GM23338 (cell line): ENCODE results near the gene HSBP1. TPM values are rescaled to one million over a fixed set of nuclear protein-coding genes. Genes with fewer than 3 reads are reported as not detected.

Experiments
- ATAC-seq: fragments of 200-7000 bp; cut with Tn5 transposase; 3 replicates; pipeline ENCODE4 v1.9.1; 2020
- DNase-seq: peaks from one replicate; pipeline ENCODE4 v3.0.0-alpha.2; 2015; ENCODE audit warnings: low spot score
- H2AFZ ChIP-seq: fragments of 200-600 bp; sonication (generic); 2 replicates; pipeline ENCODE4 v1.8.0; 2016; ENCODE audit warnings: antibody characterized with exemption, mild to moderate bottlenecking, moderate library complexity
- H3F3A ChIP-seq: fragments of 200-600 bp; sonication (generic); replicated peaks from 2 replicates; pipeline ENCODE4 v1.8.0; 2017; ENCODE audit warnings: antibody characterized with exemption, mixed run types, low read depth
- H3K27ac ChIP-seq: fragments of 200-600 bp; sonication (generic); 2 replicates; pipeline ENCODE4 v1.6.1; 2016; ENCODE audit warnings: low read depth
- H3K27me3 ChIP-seq: fragments of 200-600 bp; sonication (generic); 2 replicates; pipeline ENCODE4 v1.8.0; 2016; ENCODE audit warnings: mild to moderate bottlenecking, mixed run types, moderate library complexity; ENCODE audit not compliant: insufficient read depth
- H3K36me3 ChIP-seq: fragments of 200-600 bp; sonication (generic); 2 replicates; pipeline ENCODE4 v1.8.0; 2016; ENCODE audit warnings: mild to moderate bottlenecking; ENCODE audit not compliant: insufficient read depth
- H3K4me1 ChIP-seq: fragments of 200-600 bp; sonication (generic); 2 replicates; pipeline ENCODE4 v1.8.0; 2016; ENCODE audit warnings: mild to moderate bottlenecking, moderate library complexity; ENCODE audit not compliant: insufficient read depth
- H3K4me2 ChIP-seq: fragments of 200-600 bp; sonication (generic); 2 replicates; pipeline ENCODE4 v1.7.1; 2017; ENCODE audit warnings: mixed run types
- H3K4me3 ChIP-seq: fragments of 200-600 bp; sonication (generic); 2 replicates; pipeline ENCODE4 v1.6.1; 2016; ENCODE audit warnings: mixed run types
- H3K79me2 ChIP-seq: fragments of 200-600 bp; sonication (generic); replicated peaks from 2 replicates; pipeline ENCODE4 v1.8.0; 2017; ENCODE audit warnings: mild to moderate bottlenecking; ENCODE audit not compliant: insufficient read depth
- H3K9me2 ChIP-seq: fragments of 200-600 bp; sonication (generic); 2 replicates; pipeline ENCODE4 v1.8.0; 2017; ENCODE audit not compliant: insufficient read depth
- H4K20me1 ChIP-seq: fragments of 200-600 bp; sonication (generic); replicated peaks from 2 replicates; pipeline ENCODE4 v1.8.0; 2017; ENCODE audit warnings: mild to moderate bottlenecking; ENCODE audit not compliant: insufficient read depth
- H3K27ac Mint-ChIP-seq: 2 replicates; pipeline ENCODE4 v1.8.0; 2020; ENCODE audit warnings: inconsistent platforms, mild to moderate bottlenecking, moderate library complexity, mixed read lengths
- H3K27me3 Mint-ChIP-seq: 3 replicates; pipeline ENCODE4 v1.8.0; 2022; ENCODE audit warnings: low read depth, mild to moderate bottlenecking, moderate library complexity, mixed read lengths, inconsistent platforms; ENCODE audit not compliant: insufficient read depth, poor library complexity
- H3K36me3 Mint-ChIP-seq: 3 replicates; pipeline ENCODE4 v1.8.0; 2021; ENCODE audit warnings: low read depth, mild to moderate bottlenecking, inconsistent platforms, moderate library complexity, mixed read lengths
- H3K4me1 Mint-ChIP-seq: 3 replicates; pipeline ENCODE4 v1.8.0; 2020; ENCODE audit warnings: mild to moderate bottlenecking, inconsistent platforms, mixed read lengths
- H3K4me3 Mint-ChIP-seq: 3 replicates; pipeline ENCODE4 v1.8.0; 2021; ENCODE audit warnings: moderate library complexity, mild to moderate bottlenecking, inconsistent platforms, mixed read lengths
- H3K9me3 Mint-ChIP-seq: 3 replicates; pipeline ENCODE4 v1.8.0; 2020; ENCODE audit warnings: moderate library complexity, mild to moderate bottlenecking, inconsistent platforms, mixed read lengths
- EZH2 ChIP-seq: fragments of 200-600 bp; sonication (generic); IDR thresholded peaks from one replicate; pipeline ENCODE4 v1.8.0; 2017; ENCODE audit warnings: antibody characterized with exemption, mild to moderate bottlenecking, low read depth; ENCODE audit not compliant: unreplicated experiment
- JUNB ChIP-seq: IDR thresholded peaks from one replicate; pipeline ENCODE4 v1.6.1; 2016; ENCODE audit warnings: antibody characterized with exemption; ENCODE audit not compliant: unreplicated experiment
- NANOG ChIP-seq: IDR thresholded peaks from 2 replicates; pipeline ENCODE4 v1.6.1; 2016; ENCODE audit warnings: antibody characterized with exemption, borderline replicate concordance
- STAT1 ChIP-seq: IDR thresholded peaks from one replicate; pipeline ENCODE4 v1.6.1; 2016; ENCODE audit warnings: antibody characterized with exemption; ENCODE audit not compliant: unreplicated experiment
- ZNF114 ChIP-seq: fragments of 250-450 bp; sonication (Bioruptor Pico); IDR thresholded peaks from 2 replicates; pipeline ENCODE4 v1.5.0; 2020; ENCODE audit warnings: mild to moderate bottlenecking, moderate library complexity
- polyA plus RNA-seq: library from polyadenylated mRNA; unstranded; fragments of >200 nt; fragmentation: Nextera tagmentation; extraction: Ambion mirVana; gene quantifications from 2 replicates; pipeline ENCODE4 v1.2.1, GENCODE V29; 2016
- total RNA-seq: library from RNA; depleted of rRNA; stranded (reverse); fragments of >200 nt; shearing (Covaris generic); gene quantifications from 2 replicates; pipeline ENCODE4 v1.2.3, GENCODE V29; 2014
- TF ChIP-seq, protein P1 (sequence below), 2 experiments: fragments of 200-600 bp in 1 of 2; sonication (generic) in 1 of 2; conservative IDR thresholded peaks; 2 replicates each; pipeline versions ENCODE4 v1.5.1 to v1.6.1; 2016 to 2017; ENCODE audit warnings: antibody characterized with exemption in 2 of 2, low read depth in 2 of 2, mild to moderate bottlenecking in 2 of 2, moderate library complexity in 1 of 2
- TF ChIP-seq, protein P2 (sequence below): fragments of 250-450 bp; sonication (Bioruptor Pico); IDR thresholded peaks from 2 replicates; pipeline ENCODE4 v1.5.0; 2020; ENCODE audit warnings: mild to moderate bottlenecking, moderate library complexity
- TF ChIP-seq, protein P3 (sequence below): IDR thresholded peaks from 2 replicates; pipeline ENCODE4 v1.6.1; 2016; ENCODE audit warnings: antibody characterized with exemption

HSBP1 gene
- total and polyA plus RNA-seq, 2 experiments from 2014 or later = 71.0 to 817 TPM

DNA sequence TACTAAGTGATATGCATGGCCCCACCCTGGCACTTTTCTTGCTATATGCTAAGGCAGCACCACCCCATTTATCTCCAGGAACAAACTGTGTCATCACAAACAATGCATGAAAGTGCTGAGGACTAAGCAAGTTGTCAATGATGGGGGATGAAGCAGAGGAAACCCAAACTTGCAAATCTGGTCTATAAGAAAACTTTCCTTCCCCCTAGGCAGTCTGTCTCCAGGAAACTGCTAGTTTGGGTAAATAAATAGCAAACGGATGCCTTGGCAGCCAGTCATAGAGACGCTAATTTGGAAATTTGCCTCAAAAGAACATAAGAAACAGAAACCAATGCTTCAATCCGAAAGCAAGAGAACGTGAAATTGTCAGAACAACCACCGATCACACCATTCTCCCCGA lies 5.6 kb upstream of the HSBP1 start:
- H3K27me3 Mint-ChIP-seq = peaks cover 3% of the 10 kb centered on the region
- H3K4me3 Mint-ChIP-seq = peak overlapping the region; percentile 20; the same call in 2 of the 3 replicates
- ATAC-seq (peak; percentile 70), DNase-seq (peak; percentile 80)
- Histone ChIP-seq H3K4me1 (peaks cover 30% of the 10 kb centered on the region), H3K27ac (peak overlapping the region; percentile 80), H4K20me1 (no peaks in the 10 kb centered on the region), H3K4me3 (peak overlapping the region; percentile 18; the same call in 1 of the 2 replicates), H2AFZ (no peak overlapping the region), H3K9me2 (peaks cover 2% of the 10 kb centered on the region; the same call in 1 of the 2 replicates), H3K36me3 (no peaks in the 10 kb centered on the region), H3K79me2 (no peaks in the 10 kb centered on the region), H3F3A (no peaks in the 10 kb centered on the region), H3K27me3 (no peaks in the 10 kb centered on the region), H3K4me2 (peak overlapping the region; percentile 53; the same call in 1 of the 2 replicates)
- TF ChIP-seq NANOG = peak; percentile 63
- TF ChIP-seq STAT1 = no peak
- TF ChIP-seq, protein P1, sequence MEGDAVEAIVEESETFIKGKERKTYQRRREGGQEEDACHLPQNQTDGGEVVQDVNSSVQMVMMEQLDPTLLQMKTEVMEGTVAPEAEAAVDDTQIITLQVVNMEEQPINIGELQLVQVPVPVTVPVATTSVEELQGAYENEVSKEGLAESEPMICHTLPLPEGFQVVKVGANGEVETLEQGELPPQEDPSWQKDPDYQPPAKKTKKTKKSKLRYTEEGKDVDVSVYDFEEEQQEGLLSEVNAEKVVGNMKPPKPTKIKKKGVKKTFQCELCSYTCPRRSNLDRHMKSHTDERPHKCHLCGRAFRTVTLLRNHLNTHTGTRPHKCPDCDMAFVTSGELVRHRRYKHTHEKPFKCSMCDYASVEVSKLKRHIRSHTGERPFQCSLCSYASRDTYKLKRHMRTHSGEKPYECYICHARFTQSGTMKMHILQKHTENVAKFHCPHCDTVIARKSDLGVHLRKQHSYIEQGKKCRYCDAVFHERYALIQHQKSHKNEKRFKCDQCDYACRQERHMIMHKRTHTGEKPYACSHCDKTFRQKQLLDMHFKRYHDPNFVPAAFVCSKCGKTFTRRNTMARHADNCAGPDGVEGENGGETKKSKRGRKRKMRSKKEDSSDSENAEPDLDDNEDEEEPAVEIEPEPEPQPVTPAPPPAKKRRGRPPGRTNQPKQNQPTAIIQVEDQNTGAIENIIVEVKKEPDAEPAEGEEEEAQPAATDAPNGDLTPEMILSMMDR (conservative IDR thresholded peaks at IDR 0.05; ENCODE audit: low read depth in 2 of 2) = no peak
- no peaks in the 10 kb centered on the region; the same call in 2 of the 3 replicates for H3K36me3 Mint-ChIP-seq
- peak overlapping the region; percentile 86 for H3K27ac Mint-ChIP-seq
- H3K4me1 Mint-ChIP-seq = peaks cover 35% of the 10 kb centered on the region
- no peaks in the 10 kb centered on the region; the same call in 2 of the 3 replicates for H3K9me3 Mint-ChIP-seq

DNA sequence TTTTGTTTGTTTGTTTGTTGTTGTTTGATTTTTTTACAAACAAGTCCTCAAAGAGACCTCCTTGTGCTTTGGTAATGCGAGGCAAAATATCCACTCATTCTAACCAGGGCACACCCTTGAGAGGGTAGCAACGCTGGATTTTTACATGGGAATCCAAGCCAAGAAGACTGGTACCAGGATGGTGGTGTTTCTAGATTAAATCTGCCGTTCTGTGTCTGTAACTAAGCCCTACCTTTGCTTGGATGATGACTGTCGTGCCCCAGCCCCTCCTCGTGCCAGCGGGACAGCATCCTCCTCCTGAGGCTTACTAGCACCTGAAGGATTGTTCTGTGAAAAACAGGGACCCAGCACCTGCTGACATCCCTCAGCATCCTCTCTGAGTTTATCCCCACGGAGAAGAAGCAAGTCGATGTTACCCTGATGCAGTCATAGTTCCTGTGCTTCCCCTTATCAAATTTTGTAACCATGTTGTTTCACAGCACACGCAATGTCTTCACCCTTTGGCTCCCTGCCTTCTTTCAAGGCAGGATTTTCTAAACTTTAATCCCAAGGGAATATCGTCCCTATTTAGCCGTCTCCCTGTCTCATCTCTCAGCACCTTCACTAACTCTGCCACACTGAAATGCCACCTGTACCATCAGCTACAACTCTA lies 5.1 kb upstream of the HSBP1 start:
- H3K27me3 Mint-ChIP-seq = peaks cover 7% of the 10 kb centered on the region
- Histone ChIP-seq H3F3A (no peaks in the 10 kb centered on the region), H3K4me3 (peak overlapping the region; percentile 18; the same call in 1 of the 2 replicates), H4K20me1 (no peaks in the 10 kb centered on the region), H3K79me2 (no peaks in the 10 kb centered on the region), H3K4me2 (peak overlapping the region; percentile 53; the same call in 1 of the 2 replicates), H3K9me2 (peaks cover 6% of the 10 kb centered on the region; the same call in 1 of the 2 replicates), H3K27me3 (no peaks in the 10 kb centered on the region), H3K36me3 (no peaks in the 10 kb centered on the region), H3K4me1 (peaks cover 30% of the 10 kb centered on the region), H3K27ac (peak overlapping the region; percentile 80), H2AFZ (no peak overlapping the region)
- no peaks in the 10 kb centered on the region; the same call in 2 of the 3 replicates for H3K9me3 Mint-ChIP-seq
- peak overlapping the region; percentile 86 for H3K27ac Mint-ChIP-seq
- peak; percentile 56 for ATAC-seq
- peak overlapping the region; percentile 45 for H3K4me3 Mint-ChIP-seq
- H3K4me1 Mint-ChIP-seq = peaks cover 35% of the 10 kb centered on the region
- peak; percentile 36 for DNase-seq
- no peaks in the 10 kb centered on the region; the same call in 2 of the 3 replicates for H3K36me3 Mint-ChIP-seq
- TF ChIP-seq, protein P1 (conservative IDR thresholded peaks at IDR 0.05; ENCODE audit: low read depth in 2 of 2) = no peak
- TF ChIP-seq, protein P2, sequence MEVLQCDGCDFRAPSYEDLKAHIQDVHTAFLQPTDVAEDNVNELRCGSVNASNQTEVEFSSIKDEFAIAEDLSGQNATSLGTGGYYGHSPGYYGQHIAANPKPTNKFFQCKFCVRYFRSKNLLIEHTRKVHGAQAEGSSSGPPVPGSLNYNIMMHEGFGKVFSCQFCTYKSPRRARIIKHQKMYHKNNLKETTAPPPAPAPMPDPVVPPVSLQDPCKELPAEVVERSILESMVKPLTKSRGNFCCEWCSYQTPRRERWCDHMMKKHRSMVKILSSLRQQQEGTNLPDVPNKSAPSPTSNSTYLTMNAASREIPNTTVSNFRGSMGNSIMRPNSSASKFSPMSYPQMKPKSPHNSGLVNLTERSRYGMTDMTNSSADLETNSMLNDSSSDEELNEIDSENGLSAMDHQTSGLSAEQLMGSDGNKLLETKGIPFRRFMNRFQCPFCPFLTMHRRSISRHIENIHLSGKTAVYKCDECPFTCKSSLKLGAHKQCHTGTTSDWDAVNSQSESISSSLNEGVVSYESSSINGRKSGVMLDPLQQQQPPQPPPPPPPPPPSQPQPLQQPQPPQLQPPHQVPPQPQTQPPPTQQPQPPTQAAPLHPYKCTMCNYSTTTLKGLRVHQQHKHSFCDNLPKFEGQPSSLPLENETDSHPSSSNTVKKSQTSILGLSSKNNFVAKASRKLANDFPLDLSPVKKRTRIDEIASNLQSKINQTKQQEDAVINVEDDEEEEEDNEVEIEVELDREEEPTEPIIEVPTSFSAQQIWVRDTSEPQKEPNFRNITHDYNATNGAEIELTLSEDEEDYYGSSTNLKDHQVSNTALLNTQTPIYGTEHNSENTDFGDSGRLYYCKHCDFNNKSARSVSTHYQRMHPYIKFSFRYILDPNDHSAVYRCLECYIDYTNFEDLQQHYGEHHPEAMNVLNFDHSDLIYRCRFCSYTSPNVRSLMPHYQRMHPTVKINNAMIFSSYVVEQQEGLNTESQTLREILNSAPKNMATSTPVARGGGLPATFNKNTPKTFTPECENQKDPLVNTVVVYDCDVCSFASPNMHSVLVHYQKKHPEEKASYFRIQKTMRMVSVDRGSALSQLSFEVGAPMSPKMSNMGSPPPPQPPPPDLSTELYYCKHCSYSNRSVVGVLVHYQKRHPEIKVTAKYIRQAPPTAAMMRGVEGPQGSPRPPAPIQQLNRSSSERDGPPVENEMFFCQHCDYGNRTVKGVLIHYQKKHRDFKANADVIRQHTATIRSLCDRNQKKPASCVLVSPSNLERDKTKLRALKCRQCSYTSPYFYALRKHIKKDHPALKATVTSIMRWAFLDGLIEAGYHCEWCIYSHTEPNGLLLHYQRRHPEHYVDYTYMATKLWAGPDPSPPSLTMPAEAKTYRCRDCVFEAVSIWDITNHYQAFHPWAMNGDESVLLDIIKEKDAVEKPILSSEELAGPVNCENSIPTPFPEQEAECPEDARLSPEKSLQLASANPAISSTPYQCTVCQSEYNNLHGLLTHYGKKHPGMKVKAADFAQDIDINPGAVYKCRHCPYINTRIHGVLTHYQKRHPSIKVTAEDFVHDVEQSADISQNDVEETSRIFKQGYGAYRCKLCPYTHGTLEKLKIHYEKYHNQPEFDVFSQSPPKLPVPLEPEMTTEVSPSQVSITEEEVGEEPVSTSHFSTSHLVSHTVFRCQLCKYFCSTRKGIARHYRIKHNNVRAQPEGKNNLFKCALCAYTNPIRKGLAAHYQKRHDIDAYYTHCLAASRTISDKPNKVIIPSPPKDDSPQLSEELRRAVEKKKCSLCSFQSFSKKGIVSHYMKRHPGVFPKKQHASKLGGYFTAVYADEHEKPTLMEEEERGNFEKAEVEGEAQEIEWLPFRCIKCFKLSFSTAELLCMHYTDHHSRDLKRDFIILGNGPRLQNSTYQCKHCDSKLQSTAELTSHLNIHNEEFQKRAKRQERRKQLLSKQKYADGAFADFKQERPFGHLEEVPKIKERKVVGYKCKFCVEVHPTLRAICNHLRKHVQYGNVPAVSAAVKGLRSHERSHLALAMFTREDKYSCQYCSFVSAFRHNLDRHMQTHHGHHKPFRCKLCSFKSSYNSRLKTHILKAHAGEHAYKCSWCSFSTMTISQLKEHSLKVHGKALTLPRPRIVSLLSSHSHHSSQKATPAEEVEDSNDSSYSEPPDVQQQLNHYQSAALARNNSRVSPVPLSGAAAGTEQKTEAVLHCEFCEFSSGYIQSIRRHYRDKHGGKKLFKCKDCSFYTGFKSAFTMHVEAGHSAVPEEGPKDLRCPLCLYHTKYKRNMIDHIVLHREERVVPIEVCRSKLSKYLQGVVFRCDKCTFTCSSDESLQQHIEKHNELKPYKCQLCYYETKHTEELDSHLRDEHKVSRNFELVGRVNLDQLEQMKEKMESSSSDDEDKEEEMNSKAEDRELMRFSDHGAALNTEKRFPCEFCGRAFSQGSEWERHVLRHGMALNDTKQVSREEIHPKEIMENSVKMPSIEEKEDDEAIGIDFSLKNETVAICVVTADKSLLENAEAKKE (CRISPR knock-in tag) = no peak
- TF ChIP-seq, protein P3, sequence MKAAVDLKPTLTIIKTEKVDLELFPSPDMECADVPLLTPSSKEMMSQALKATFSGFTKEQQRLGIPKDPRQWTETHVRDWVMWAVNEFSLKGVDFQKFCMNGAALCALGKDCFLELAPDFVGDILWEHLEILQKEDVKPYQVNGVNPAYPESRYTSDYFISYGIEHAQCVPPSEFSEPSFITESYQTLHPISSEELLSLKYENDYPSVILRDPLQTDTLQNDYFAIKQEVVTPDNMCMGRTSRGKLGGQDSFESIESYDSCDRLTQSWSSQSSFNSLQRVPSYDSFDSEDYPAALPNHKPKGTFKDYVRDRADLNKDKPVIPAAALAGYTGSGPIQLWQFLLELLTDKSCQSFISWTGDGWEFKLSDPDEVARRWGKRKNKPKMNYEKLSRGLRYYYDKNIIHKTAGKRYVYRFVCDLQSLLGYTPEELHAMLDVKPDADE = no peak
- TF ChIP-seq STAT1 (no peak), EZH2 (no peak), NANOG (no peak), JUNB (no peak), ZNF114 (CRISPR knock-in tag) (no peak)
